Right renal cortex interstitium (tissue), 3 donors: Measurements from ENCODE around the gene CLEC18B. TPM values are rescaled to one million over a fixed set of nuclear protein-coding genes. Genes with fewer than 3 reads are reported as not detected.
"Not testable (repeated sequence)": the region's sequence is repeated elsewhere in the genome, so short reads cannot be mapped to it uniquely, and the experiment has no call there.

Experiments
- DNase-seq, 3 donors: peaks; one replicate each; pipeline ENCODE4 v3.0.0-alpha.2; 2013; ENCODE audit warnings: low read depth in 3 of 3, low spot score in 2 of 3
- polyA plus RNA-seq, 3 donors: library from polyadenylated mRNA; unstranded; fragments of 120-200 nt; gene quantifications; one replicate each; pipeline ENCODE4 v1.2.1, GENCODE V29; 2013; ENCODE audit not compliant: insufficient read length in 3 of 3

CLEC18B gene
- polyA plus RNA-seq, 3 donors, result 94.7 to 125 (median 122) TPM

- no peak for DNase-seq
Observed at GRCh38 chr16:74446866-74447265, 25.6 kb upstream of the CLEC18B start.

GRCh38 chr16:74443624-74444346 is 22.5 kb upstream of the CLEC18B start:
- DNase-seq, result not testable (repeated sequence)

GRCh38 chr16:74439685-74440084 is 18.4 kb upstream of the CLEC18B start:
- no peak for DNase-seq

GRCh38 chr16:74438492-74438979 is 17.3 kb upstream of the CLEC18B start:
- DNase-seq, result no peak

GRCh38 chr16:74431516-74431915 is 10.2 kb upstream of the CLEC18B start:
- DNase-seq, result no peak

GRCh38 chr16:74430036-74430712 is 8.9 kb upstream of the CLEC18B start:
- not testable (repeated sequence) for DNase-seq

GRCh38 chr16:74428493-74428892 is 7.2 kb upstream of the CLEC18B start:
- not testable (repeated sequence) for DNase-seq

GRCh38 chr16:74425751-74426150 is 4.5 kb upstream of the CLEC18B start:
- DNase-seq, result not testable (repeated sequence)

GRCh38 chr16:74423721-74424120 is 2.4 kb upstream of the CLEC18B start:
- DNase-seq, result not testable (repeated sequence)

GRCh38 chr16:74422086-74422485 is 808 bp upstream of the CLEC18B start:
- not testable (repeated sequence) for DNase-seq

- DNase-seq, result not testable (repeated sequence)
Observed at GRCh38 chr16:74421482-74421785, 156 bp upstream of the CLEC18B start.

- not testable (repeated sequence) for DNase-seq
Observed at GRCh38 chr16:74419811-74420210, 1.5 kb downstream of the CLEC18B start.

GRCh38 chr16:74417897-74418296 is 3.4 kb downstream of the CLEC18B start:
- DNase-seq, result not testable (repeated sequence)

- not testable (repeated sequence) for DNase-seq
Observed at GRCh38 chr16:74413920-74414319, 7.4 kb downstream of the CLEC18B start.

- DNase-seq, result not testable (repeated sequence)
Observed at GRCh38 chr16:74413485-74413884, 7.8 kb downstream of the CLEC18B start.

GRCh38 chr16:74412775-74413390 is 8.4 kb downstream of the CLEC18B start:
- not testable (repeated sequence) for DNase-seq

GRCh38 chr16:74412138-74412774 is 9.0 kb downstream of the CLEC18B start:
- not testable (repeated sequence) for DNase-seq

- not testable (repeated sequence) for DNase-seq
Observed at GRCh38 chr16:74410981-74411380, 10.3 kb downstream of the CLEC18B start.

GRCh38 chr16:74410057-74410957 is 11.0 kb downstream of the CLEC18B start:
- not testable (repeated sequence) for DNase-seq
